Stimulated activated CD8-positive, alpha-beta memory T cell treated with anti-CD3 and anti-CD28 coated beads, Interleukin-7, amount 100 ng/mL, for 24 hours (primary cell): ENCODE data around the gene B3GNT3.

Experiments used
- DNase-seq: peaks from one replicate; pipeline ENCODE4 v3.0.0-alpha.2; 2020; ENCODE audit warnings: low read depth

B3GNT3 gene

DNA sequence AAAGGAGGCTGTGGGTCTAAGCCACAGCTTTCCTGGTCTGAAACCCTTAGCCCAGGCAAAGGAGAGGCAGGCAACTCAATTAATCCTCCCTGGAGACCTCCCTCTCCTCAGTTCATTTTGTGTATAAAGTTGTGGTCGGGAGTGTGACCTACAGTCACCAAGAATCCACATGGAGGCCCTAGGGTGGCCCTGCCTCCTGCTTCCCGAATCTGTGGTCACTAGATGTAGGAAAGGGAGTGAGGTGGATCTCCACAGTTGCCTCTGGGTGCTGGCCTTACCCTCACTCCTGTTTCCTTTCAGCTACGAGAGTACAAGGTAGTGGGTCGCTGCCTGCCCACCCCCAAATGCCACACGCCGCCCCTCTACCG is 66.0 kb downstream of the B3GNT3 start:
- no peak for DNase-seq

DNA sequence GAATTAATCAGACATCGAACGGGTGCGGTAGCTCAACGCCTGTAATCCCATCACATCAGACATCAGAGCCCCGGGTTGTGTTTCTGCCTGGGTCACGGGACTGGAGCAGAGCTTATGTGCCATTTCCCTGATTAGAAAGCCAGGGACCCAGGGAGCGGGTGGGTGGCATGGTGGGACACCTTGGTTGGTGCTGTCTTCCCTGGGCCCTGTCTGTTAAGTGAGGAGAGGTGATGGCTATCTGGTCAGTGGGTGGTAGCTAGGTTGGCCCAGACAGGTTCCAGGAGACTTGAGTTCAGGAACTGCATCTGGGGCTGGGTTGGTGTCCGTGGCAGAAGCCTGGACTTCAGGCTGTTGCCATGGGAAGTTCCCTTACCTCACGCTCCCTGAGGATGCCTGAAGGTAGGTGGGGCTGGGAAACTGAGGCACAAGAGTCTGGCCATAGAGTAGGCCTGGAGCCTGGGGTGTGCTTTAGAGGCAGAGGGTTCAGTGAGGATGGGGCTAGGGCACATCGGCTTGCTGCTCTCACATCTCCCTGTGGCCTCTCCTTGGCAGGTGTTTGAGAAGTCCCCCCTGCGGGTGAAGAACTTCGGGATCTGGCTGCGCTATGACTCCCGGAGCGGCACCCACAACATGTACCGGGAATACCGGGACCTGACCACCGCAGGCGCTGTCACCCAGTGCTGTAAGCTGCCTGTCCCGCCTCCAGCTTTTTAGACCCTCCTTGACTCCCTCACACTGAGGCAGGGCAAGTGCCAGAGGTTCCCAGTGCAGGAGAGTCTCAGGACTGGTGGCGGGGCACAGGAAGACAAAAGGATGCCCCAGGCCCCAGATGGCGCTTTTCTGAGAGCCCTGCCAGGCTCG is 66.8 kb downstream of the B3GNT3 start:
- DNase-seq, result no peak

DNA sequence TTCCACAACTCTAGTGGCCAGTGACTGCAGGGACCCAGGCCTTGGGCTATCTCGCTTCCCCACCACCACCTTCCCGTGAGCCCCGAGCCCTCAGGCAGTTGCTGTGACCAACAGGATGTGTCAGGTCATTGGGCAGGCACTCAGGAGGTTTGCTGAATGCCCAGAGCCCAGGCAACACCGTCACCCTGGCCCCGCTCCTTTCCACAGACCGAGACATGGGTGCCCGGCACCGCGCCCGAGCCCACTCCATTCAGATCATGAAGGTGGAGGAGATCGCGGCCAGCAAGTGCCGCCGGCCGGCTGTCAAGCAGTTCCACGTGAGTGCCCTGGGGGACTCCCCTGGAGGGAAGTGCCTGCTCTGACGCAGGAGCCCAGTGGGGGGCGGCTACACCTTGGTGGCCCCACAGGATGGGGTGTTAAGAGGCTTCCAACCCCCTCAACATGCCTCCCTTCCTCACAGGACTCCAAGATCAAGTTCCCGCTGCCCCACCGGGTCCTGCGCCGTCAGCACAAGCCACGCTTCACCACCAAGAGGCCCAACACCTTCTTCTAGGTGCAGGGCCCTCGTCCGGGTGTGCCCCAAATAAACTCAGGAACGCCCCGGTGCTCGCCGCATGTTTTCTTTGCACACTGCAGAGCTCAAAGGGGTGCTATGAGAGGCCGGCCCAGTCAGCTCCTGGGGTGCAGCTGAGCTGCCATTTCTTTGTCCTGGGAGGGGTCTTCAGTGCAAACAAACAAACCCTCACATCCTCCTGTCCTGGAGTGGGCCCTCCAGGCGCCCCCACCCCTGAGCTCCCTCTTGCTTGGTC is 68.0 kb downstream of the B3GNT3 start:
- no peak for DNase-seq
